Measurements from ENCODE around the gene CFAP57.
A peak's percentile ranks its signal among the peaks of the same experiment; 100 is the strongest.

Gene CFAP57

DNA sequence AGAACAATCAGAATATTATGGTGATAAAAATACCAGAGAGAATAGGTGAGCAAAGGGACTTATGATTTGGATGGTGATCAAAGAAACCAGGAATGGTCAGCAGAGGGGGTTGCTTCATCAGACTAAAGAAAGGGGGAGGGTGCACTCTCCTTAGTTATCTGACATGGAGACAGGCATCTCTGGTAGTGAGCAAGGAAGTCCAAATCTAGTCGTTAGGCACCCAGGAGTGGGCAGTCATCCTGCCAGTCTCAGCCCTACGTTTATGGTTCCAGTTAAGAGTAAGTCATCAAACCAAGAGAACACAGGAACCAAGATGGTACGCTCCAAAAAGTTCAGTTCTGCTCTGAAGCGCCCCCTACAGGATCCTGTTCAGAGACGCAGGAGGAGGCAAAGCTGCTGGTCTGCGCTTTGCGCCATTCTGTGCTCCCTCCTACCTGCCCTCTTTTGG lies 28.7 kb upstream of the CFAP57 start:
- Histone ChIP-seq H3K27me3 (ENCODE audit: control insufficient read depth, insufficient read depth, low read length) (peaks cover 38% of the 10 kb centered on the region), H3K9me3 (replicated peaks; ENCODE audit: low read length) (no peaks in the 10 kb centered on the region), H3K4me2 (ENCODE audit: low read length) (no peak overlapping the region), H3K36me3 (ENCODE audit: insufficient read depth, low read length) (no peaks in the 10 kb centered on the region), H3K9ac (ENCODE audit: low read depth, low read length) (no peak overlapping the region), H3K4me1 (ENCODE audit: control insufficient read depth, insufficient read depth, low read length) (peaks cover 3% of the 10 kb centered on the region), H3K4me3 (ENCODE audit: low read length) (no peak overlapping the region)

DNA sequence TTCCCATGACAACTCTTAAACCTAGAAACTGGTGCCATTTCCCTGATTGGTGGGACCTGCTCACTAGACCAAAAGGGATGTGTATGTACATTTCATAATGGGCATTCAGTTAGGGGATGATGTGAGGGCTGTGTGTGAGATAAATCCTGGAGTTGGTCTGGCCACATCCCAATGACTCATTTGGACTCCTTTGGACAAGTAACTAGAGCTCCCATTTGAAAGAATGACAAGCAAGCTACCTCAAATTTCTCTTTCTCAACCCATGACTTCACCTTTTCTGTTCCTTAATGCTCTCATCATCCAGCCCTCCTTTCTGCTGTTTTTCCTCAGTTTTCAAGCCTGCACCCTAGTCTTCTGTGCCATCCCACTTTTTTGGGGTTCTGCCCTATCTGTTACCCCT lies 27.9 kb upstream of the CFAP57 start:
- no peaks in the 10 kb centered on the region for H3K36me3 ChIP-seq (ENCODE audit: insufficient read depth, low read length)

DNA sequence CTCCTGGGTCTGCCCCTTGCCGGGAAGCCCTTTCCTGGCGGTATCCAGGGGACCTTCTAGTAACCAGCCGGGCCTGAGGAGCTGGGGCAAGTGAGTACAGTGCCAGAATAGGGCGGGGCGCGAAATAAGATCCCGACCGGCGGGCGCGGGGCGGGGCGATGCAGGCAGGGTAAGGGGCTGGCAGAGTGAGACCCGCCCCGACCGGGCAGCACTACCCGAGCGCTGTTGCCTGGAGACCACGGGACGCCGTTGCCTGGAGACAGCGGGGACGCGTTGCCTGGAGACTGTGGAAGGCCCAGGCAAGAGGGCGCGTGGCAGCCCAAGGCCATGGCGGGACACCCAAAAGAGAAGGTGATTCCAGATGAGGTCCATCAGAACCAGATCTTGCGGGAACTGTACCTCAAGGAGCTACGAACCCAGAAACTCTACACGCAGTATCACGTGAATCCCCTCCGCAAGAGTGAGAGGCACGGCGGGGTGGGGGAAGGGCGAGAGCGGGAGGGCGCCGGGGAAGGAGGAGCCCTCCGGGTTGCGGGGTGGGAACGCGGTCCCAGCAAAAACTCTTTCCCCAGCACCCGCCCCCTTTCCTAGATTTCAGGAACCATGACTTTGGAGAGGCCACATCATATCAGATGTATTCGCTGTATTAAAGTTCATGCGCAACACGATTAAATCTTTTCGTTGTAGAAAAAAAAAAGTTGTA lies 24.4 kb upstream of the CFAP57 start:
- H3K27me3 ChIP-seq (ENCODE audit: control insufficient read depth, insufficient read depth, low read length) = peaks cover 56% of the 10 kb centered on the region
- H3K9me3 ChIP-seq (replicated peaks; ENCODE audit: low read length) = no peaks in the 10 kb centered on the region
- peaks cover 3% of the 10 kb centered on the region for H3K4me1 ChIP-seq (ENCODE audit: control insufficient read depth, insufficient read depth, low read length)
- H3K4me2 ChIP-seq (ENCODE audit: low read length) = peak overlapping the region; percentile 90
- no peaks in the 10 kb centered on the region for H3K36me3 ChIP-seq (ENCODE audit: insufficient read depth, low read length)
- peak overlapping the region; percentile 9 for H3K9ac ChIP-seq (ENCODE audit: low read depth, low read length)
- H3K4me3 ChIP-seq (ENCODE audit: low read length) = peak overlapping the region; percentile 65

More for the DNA sequence above, 27.9 kb upstream of the CFAP57 start:
- Histone ChIP-seq H3K9me3 (replicated peaks; ENCODE audit: low read length) (no peaks in the 10 kb centered on the region), H3K4me3 (ENCODE audit: low read length) (no peak overlapping the region), H3K9ac (ENCODE audit: low read depth, low read length) (no peak overlapping the region), H3K27me3 (ENCODE audit: control insufficient read depth, insufficient read depth, low read length) (peaks cover 45% of the 10 kb centered on the region), H3K4me1 (ENCODE audit: control insufficient read depth, insufficient read depth, low read length) (peaks cover 3% of the 10 kb centered on the region), H3K4me2 (ENCODE audit: low read length) (no peak overlapping the region)

DNA sequence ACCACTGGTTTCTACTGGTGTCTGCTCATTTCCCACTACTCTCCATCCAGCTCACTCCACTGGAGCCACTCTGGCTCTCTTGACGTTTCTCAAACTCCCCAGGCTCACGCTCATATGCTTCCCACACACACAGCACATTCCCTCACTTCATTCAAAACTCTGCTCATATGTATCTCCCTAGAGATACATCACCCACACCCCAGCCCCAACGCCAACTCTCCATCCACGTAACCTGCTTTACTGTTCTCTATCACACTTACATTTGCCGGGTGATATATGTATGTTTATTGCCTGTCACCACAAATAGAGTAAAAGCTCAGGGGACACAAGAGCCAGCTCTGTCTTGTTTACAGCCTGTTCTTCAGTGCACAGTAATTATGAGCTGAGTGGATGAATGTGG lies 22.2 kb upstream of the CFAP57 start:
- Histone ChIP-seq H3K36me3 (ENCODE audit: insufficient read depth, low read length) (no peaks in the 10 kb centered on the region), H3K4me3 (ENCODE audit: low read length) (no peak overlapping the region), H3K4me1 (ENCODE audit: control insufficient read depth, insufficient read depth, low read length) (peaks cover 3% of the 10 kb centered on the region), H3K9ac (ENCODE audit: low read depth, low read length) (no peak overlapping the region), H3K27me3 (ENCODE audit: control insufficient read depth, insufficient read depth, low read length) (peaks cover 54% of the 10 kb centered on the region), H3K4me2 (ENCODE audit: low read length) (no peak overlapping the region), H3K9me3 (replicated peaks; ENCODE audit: low read length) (no peaks in the 10 kb centered on the region)

DNA sequence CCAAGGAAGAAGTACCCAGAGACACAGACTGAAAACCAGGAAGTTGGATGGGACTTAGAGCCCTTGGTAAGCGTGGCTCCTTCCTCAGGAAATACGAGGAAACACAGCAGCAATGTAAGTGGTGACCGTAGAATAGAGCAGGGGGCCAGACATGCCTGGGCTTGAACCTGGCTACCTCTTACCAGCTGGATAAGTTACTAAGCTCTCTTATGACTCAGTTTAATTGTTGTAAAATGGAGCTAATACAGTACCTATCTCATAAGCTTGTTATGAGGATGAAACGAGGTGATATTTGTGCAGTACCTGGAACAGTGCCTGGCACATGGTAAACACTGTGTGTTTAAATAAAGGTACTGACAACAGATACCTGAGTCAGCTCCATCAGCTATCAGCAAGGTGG lies 19.3 kb upstream of the CFAP57 start:
- no peak overlapping the region for H3K4me2 ChIP-seq (ENCODE audit: low read length)
- H3K4me1 ChIP-seq (ENCODE audit: control insufficient read depth, insufficient read depth, low read length) = peaks cover under 1% of the 10 kb centered on the region
- peaks cover 34% of the 10 kb centered on the region for H3K27me3 ChIP-seq (ENCODE audit: control insufficient read depth, insufficient read depth, low read length)
- no peak overlapping the region for H3K4me3 ChIP-seq (ENCODE audit: low read length)
- no peaks in the 10 kb centered on the region for H3K9me3 ChIP-seq (replicated peaks; ENCODE audit: low read length)
- H3K9ac ChIP-seq (ENCODE audit: low read depth, low read length) = no peak overlapping the region
- H3K36me3 ChIP-seq (ENCODE audit: insufficient read depth, low read length) = no peaks in the 10 kb centered on the region

DNA sequence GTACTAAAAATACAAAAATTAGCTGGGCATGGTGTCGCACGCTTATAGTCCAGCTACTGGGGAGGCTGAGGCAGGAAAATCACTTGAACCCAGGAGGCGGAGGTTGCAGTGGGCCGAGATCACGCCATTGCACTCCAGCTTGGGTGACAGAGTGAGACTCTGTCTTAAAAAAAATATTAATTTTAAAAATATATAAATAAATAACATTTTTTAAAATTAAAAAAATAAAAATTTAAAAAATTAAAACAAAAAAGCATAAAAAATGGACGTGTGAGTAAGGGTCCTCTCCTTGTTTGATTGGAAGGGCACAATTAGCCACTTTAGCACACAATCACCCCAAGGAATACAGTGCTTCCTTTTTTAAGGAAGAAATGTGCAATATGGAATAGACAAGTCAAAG lies 18.7 kb upstream of the CFAP57 start:
- H3K9me3 ChIP-seq (replicated peaks; ENCODE audit: low read length) = no peaks in the 10 kb centered on the region
- H3K36me3 ChIP-seq (ENCODE audit: insufficient read depth, low read length) = no peaks in the 10 kb centered on the region
- peaks cover 33% of the 10 kb centered on the region for H3K27me3 ChIP-seq (ENCODE audit: control insufficient read depth, insufficient read depth, low read length)
- no peak overlapping the region for H3K4me2 ChIP-seq (ENCODE audit: low read length)
- no peak overlapping the region for H3K4me3 ChIP-seq (ENCODE audit: low read length)
- no peaks in the 10 kb centered on the region for H3K4me1 ChIP-seq (ENCODE audit: control insufficient read depth, insufficient read depth, low read length)
- H3K9ac ChIP-seq (ENCODE audit: low read depth, low read length) = no peak overlapping the region

DNA sequence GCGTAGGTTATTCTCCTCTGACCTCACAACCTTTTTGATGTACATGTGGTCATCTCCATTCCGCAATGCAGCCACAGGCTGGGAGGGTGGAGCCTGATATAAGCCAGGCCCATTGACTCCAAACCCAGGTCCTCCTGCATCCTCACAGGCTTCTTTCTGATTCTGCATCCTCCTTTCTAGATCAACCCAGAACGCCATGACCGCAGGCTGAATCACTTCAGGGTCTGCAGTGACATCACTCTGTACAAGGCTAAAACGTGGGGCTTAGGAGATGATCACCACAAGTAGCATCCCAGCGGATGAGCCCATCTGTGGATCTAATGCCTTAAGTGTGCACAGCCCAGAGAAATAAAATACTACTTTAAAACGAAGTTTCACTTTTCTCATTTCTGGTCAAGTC lies 16.1 kb upstream of the CFAP57 start:
- Histone ChIP-seq H3K27me3 (ENCODE audit: control insufficient read depth, insufficient read depth, low read length) (peaks cover 20% of the 10 kb centered on the region), H3K4me2 (ENCODE audit: low read length) (no peak overlapping the region), H3K9me3 (replicated peaks; ENCODE audit: low read length) (no peaks in the 10 kb centered on the region), H3K9ac (ENCODE audit: low read depth, low read length) (no peak overlapping the region), H3K4me1 (ENCODE audit: control insufficient read depth, insufficient read depth, low read length) (no peaks in the 10 kb centered on the region), H3K4me3 (ENCODE audit: low read length) (no peak overlapping the region), H3K36me3 (ENCODE audit: insufficient read depth, low read length) (no peaks in the 10 kb centered on the region)

DNA sequence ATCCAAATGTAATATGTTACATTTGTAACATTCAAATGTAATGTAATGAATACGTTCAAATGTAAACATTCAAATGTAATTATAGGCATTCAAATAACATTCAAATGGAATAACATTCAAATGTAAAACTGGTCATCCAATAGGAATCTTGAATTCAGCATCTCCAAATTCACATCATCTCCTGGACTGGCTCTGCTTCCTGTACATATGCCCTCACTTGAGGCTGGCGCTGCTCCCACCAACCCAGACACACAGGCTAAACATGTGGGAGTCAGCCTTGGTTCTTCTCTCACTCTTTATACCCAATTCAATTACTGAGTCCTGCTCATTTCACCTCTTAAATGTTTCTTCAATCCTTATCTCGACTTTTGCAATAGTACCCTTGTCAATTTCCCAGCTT lies 7.0 kb upstream of the CFAP57 start:
- no peaks in the 10 kb centered on the region for H3K9me3 ChIP-seq (replicated peaks; ENCODE audit: low read length)
- no peaks in the 10 kb centered on the region for H3K4me1 ChIP-seq (ENCODE audit: control insufficient read depth, insufficient read depth, low read length)
- no peak overlapping the region for H3K4me3 ChIP-seq (ENCODE audit: low read length)
- H3K9ac ChIP-seq (ENCODE audit: low read depth, low read length) = no peak overlapping the region
- no peaks in the 10 kb centered on the region for H3K27me3 ChIP-seq (ENCODE audit: control insufficient read depth, insufficient read depth, low read length)
- peaks cover 71% of the 10 kb centered on the region for H3K36me3 ChIP-seq (ENCODE audit: insufficient read depth, low read length)
- no peak overlapping the region for H3K4me2 ChIP-seq (ENCODE audit: low read length)

DNA sequence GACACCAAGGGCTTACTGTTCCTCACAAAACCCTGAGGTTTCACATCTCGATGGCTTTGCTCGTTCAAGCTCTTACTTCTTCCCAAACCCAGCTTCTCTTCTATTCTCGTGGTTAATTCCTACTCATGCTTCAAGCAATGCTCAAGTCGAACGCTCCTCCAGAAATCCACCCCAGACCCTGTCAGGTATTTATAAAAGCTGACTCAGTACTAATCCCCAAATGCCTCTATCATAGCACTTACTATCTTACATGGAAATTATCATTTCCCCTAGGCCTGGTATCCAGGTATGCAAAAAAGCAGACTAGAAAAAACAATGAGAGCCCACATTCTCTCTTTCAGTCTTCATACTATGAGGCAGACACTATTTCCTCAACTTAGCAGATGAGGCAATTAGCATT lies 6.4 kb upstream of the CFAP57 start:
- no peaks in the 10 kb centered on the region for H3K27me3 ChIP-seq (ENCODE audit: control insufficient read depth, insufficient read depth, low read length)
- H3K4me1 ChIP-seq (ENCODE audit: control insufficient read depth, insufficient read depth, low read length) = peaks cover 6% of the 10 kb centered on the region
- H3K9me3 ChIP-seq (replicated peaks; ENCODE audit: low read length) = no peaks in the 10 kb centered on the region
- no peak overlapping the region for H3K9ac ChIP-seq (ENCODE audit: low read depth, low read length)
- peaks cover 71% of the 10 kb centered on the region for H3K36me3 ChIP-seq (ENCODE audit: insufficient read depth, low read length)
- no peak overlapping the region for H3K4me2 ChIP-seq (ENCODE audit: low read length)
- H3K4me3 ChIP-seq (ENCODE audit: low read length) = no peak overlapping the region

DNA sequence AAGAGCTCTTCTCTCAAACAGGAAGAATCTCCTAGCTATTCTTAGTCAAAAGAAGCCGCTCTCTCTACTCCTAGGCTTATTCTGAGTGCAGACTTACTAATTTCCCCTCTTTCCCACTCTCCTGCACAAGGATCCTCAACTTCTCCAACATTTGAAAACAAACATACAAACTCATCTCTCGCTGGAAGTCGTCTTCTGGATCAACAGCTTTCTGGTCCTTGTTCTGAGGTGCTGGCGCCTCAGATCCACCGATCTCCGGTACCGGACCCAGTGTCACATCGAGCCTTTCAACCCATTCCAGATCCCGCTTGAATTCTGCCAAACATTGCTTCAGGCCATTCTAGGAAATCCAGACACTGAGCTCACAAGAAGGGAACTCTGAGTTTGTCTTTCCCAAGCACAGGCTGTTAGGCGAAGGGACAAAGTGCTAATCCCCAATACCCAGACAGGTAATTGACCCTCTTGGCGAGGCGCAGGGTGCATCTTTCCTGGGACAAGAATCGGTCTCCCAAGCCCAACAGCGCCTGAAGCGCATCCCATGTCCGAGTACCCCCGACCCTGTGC lies 736 bp upstream of the CFAP57 start:
- peaks cover 5% of the 10 kb centered on the region for H3K27me3 ChIP-seq (ENCODE audit: control insufficient read depth, insufficient read depth, low read length)
- peak overlapping the region; percentile 94 for H3K4me2 ChIP-seq (ENCODE audit: low read length)
- H3K36me3 ChIP-seq (ENCODE audit: insufficient read depth, low read length) = peaks cover 34% of the 10 kb centered on the region
- no peaks in the 10 kb centered on the region for H3K9me3 ChIP-seq (replicated peaks; ENCODE audit: low read length)
- peak overlapping the region; percentile 84 for H3K4me3 ChIP-seq (ENCODE audit: low read length)
- peak overlapping the region; percentile 87 for H3K9ac ChIP-seq (ENCODE audit: low read depth, low read length)
- H3K4me1 ChIP-seq (ENCODE audit: control insufficient read depth, insufficient read depth, low read length) = peaks cover 13% of the 10 kb centered on the region

DNA sequence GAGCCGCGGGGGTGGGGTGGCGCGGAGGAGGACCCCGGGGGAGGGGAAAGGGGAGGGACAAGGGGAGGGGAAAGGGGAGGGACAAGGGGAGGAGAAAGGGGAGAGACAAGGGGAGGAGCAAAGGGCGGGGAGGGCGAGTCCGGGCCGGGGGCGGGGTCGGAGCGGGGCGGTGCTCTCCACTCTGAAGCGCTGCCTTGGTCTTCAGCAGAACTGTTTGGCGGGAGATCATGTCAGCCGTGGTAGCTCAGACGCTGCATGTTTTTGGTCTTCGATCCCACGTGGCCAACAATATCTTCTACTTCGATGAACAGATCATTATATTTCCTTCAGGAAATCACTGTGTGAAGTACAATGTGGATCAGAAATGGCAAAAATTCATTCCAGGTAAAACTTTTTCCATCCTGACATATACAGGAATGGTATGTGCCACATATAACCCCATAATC lies 420 bp downstream of the CFAP57 start:
- Histone ChIP-seq H3K4me2 (ENCODE audit: low read length) (peak overlapping the region; percentile 94), H3K4me3 (ENCODE audit: low read length) (peak overlapping the region; percentile 84), H3K9ac (ENCODE audit: low read depth, low read length) (peak overlapping the region; percentile 87), H3K9me3 (replicated peaks; ENCODE audit: low read length) (no peaks in the 10 kb centered on the region), H3K36me3 (ENCODE audit: insufficient read depth, low read length) (peaks cover 22% of the 10 kb centered on the region), H3K27me3 (ENCODE audit: control insufficient read depth, insufficient read depth, low read length) (peaks cover 16% of the 10 kb centered on the region), H3K4me1 (ENCODE audit: control insufficient read depth, insufficient read depth, low read length) (peaks cover 13% of the 10 kb centered on the region)

DNA sequence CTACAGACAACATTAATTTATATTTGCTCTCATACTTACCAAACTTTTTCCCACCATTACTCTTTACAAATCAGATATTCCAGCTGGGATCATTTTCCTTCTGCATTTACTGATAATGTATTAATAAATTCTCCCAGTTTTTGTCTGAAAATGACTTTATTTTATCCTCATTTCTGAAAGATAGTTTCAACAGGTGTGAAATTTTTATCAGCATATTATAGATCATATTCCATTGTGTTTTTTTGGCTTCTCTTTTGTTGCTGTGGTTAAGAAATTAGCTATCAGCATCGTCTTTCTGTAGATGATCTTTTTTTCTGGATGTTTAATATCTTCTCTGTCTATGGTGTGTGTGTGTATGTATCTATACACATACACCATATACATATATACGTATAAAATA lies 2.7 kb downstream of the CFAP57 start:
- Histone ChIP-seq H3K27me3 (ENCODE audit: control insufficient read depth, insufficient read depth, low read length) (peaks cover 19% of the 10 kb centered on the region), H3K4me2 (ENCODE audit: low read length) (no peak overlapping the region), H3K36me3 (ENCODE audit: insufficient read depth, low read length) (peaks cover under 1% of the 10 kb centered on the region), H3K4me3 (ENCODE audit: low read length) (no peak overlapping the region), H3K9me3 (replicated peaks; ENCODE audit: low read length) (no peaks in the 10 kb centered on the region), H3K4me1 (ENCODE audit: control insufficient read depth, insufficient read depth, low read length) (peaks cover 13% of the 10 kb centered on the region), H3K9ac (ENCODE audit: low read depth, low read length) (no peak overlapping the region)
